ENCODE results near the gene POLR3F. TPM values are rescaled to one million over a fixed set of nuclear protein-coding genes. Genes with fewer than 3 reads are reported as not detected.

POLR3F gene
- total RNA-seq, 4 donors from 2014 or later, result 1.8 to 19.0 (median 6.9) TPM

DNA sequence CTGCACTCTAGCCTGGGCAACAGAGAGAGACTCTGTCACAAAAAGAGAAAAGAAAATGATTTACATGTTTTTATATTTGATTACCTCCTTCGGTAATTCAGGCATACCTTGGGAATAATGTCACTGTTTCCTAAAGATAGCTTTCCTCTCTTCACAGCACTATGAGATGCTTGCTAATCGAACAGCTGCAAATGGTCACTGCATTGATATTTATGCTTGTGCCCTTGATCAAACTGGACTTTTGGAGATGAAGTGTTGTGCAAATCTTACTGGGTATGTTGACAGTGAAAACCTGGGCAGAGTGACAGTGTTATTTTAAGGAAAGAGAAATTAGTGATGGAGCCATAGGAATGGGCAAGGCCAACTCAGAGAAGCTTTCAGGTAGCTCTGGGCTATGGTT lies 60.1 kb downstream of the POLR3F start:
- TF ChIP-seq POLR2A (IDR thresholded peaks at IDR 0.05), result no peak
- TF ChIP-seq, protein P1, sequence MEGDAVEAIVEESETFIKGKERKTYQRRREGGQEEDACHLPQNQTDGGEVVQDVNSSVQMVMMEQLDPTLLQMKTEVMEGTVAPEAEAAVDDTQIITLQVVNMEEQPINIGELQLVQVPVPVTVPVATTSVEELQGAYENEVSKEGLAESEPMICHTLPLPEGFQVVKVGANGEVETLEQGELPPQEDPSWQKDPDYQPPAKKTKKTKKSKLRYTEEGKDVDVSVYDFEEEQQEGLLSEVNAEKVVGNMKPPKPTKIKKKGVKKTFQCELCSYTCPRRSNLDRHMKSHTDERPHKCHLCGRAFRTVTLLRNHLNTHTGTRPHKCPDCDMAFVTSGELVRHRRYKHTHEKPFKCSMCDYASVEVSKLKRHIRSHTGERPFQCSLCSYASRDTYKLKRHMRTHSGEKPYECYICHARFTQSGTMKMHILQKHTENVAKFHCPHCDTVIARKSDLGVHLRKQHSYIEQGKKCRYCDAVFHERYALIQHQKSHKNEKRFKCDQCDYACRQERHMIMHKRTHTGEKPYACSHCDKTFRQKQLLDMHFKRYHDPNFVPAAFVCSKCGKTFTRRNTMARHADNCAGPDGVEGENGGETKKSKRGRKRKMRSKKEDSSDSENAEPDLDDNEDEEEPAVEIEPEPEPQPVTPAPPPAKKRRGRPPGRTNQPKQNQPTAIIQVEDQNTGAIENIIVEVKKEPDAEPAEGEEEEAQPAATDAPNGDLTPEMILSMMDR (IDR thresholded peaks at IDR 0.05), result no peak
- Histone ChIP-seq H3K36me3 (no peaks in the 10 kb centered on the region), H3K4me1 (no peaks in the 10 kb centered on the region), H3K27me3 (no peaks in the 10 kb centered on the region), H3K4me3 (no peak overlapping the region), H3K9me3 (no peaks in the 10 kb centered on the region), H3K27ac (no peak overlapping the region)
- intact Hi-C loops (cut with DNase I; ENCODE audit: low total_unique reads), result no loop called here
- DNase-seq, result no peak

DNA sequence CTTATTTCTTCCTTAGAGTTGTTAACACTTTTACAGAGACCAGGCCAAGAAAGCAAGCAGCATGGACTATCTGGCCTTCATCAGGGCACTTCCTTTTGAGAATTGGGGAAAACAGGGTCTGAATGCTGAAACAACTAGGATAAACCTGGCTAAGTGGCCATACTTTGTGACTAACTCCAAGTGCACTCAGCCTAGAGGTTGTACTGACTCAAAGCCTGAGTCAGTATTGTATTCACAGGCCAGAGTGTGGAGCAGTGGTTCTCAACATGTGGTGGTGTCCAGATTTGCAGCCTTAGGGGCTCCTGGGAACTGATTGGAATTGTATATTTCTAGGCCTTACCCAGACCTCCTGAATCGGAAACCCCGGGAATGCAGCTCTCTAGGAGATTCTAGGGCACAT lies 60.6 kb downstream of the POLR3F start:
- no peaks in the 10 kb centered on the region for H3K4me1 ChIP-seq
- H3K9me3 ChIP-seq, result no peaks in the 10 kb centered on the region
- DNase-seq, result no peak
- TF ChIP-seq POLR2A (IDR thresholded peaks at IDR 0.05), result no peak
- TF ChIP-seq, protein P1 (IDR thresholded peaks at IDR 0.05), result no peak
- no peaks in the 10 kb centered on the region for H3K36me3 ChIP-seq
- no peak overlapping the region for H3K4me3 ChIP-seq
- H3K27me3 ChIP-seq, result no peaks in the 10 kb centered on the region
- intact Hi-C loops (cut with DNase I; ENCODE audit: low total_unique reads), result no loop called here
- no peak overlapping the region for H3K27ac ChIP-seq

DNA sequence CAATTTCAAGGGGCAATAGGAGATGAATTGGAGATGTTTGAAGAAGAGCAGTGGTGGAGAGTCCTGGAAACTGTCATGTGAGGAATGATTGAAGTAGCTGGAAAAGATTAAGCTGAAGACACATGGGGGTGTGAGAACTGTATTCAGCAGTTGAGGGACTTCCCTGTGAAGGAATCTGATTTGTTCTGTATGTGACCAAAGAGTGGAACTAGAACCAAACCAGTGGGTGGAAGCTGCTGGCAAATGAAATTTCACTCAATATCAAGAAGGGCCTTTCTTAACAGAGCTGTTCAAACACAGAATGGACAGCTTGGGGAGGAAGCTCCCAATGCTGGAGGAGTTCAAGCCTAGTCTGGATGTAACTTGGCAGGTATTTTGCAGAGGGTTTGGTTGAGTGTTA lies 61.9 kb downstream of the POLR3F start:
- no peaks in the 10 kb centered on the region for H3K27me3 ChIP-seq
- intact Hi-C loops (cut with DNase I; ENCODE audit: low total_unique reads), result no loop called here
- no peak for DNase-seq
- no peak overlapping the region for H3K27ac ChIP-seq
- H3K4me1 ChIP-seq, result no peaks in the 10 kb centered on the region
- H3K36me3 ChIP-seq, result no peaks in the 10 kb centered on the region
- H3K4me3 ChIP-seq, result no peak overlapping the region
- TF ChIP-seq, protein P1 (IDR thresholded peaks at IDR 0.05), result no peak
- TF ChIP-seq POLR2A (IDR thresholded peaks at IDR 0.05), result no peak
- H3K9me3 ChIP-seq, result no peaks in the 10 kb centered on the region

DNA sequence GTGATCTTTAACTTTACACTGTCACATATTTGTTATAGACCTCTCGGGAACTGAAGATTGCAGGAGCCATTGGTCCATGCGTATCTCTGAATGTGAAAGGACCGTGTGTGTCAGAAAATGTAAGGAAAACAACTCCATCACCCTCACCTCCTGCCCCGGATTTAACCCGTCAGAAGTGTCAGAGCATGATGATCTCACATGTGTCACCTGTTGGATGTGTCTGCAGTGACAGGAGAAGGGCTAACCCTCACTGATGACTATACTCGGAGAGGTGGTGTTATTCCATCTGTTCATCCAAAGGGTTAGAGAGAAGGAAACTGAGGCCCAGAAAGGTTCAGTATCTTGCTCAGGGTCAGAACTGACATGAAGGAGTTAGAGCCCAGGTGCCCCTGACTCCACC lies 65.4 kb downstream of the POLR3F start:
- Histone ChIP-seq H3K4me1 (no peaks in the 10 kb centered on the region), H3K27me3 (no peaks in the 10 kb centered on the region), H3K9me3 (no peaks in the 10 kb centered on the region), H3K27ac (no peak overlapping the region), H3K4me3 (no peak overlapping the region), H3K36me3 (no peaks in the 10 kb centered on the region)
- TF ChIP-seq, protein P1 (IDR thresholded peaks at IDR 0.05), result no peak
- no peak for TF ChIP-seq POLR2A (IDR thresholded peaks at IDR 0.05)
- intact Hi-C loops (cut with DNase I; ENCODE audit: low total_unique reads), result no loop called here
- DNase-seq, result no peak

DNA sequence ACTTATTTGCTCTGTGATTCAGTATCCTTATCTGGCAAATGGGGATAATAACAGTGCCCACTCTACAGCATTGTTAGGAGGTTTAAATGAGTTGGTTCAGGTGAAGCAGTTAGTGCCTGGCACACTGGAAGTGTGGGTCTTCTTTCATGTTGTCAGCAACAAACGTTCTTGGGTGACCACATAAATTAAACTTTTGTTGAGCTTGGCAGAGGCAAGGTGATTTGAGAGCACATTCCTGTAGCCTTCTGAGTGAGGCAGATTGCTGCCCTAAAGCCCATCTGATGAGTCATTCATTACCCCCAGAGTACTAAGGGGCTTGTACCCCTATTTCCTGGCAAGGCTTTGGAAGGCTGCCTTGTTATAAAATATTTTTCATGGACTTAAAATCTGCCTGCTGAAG lies 66.3 kb downstream of the POLR3F start:
- intact Hi-C loops (cut with DNase I; ENCODE audit: low total_unique reads), result no loop called here
- no peaks in the 10 kb centered on the region for H3K9me3 ChIP-seq
- TF ChIP-seq POLR2A (IDR thresholded peaks at IDR 0.05), result no peak
- TF ChIP-seq, protein P1 (IDR thresholded peaks at IDR 0.05), result no peak
- H3K27me3 ChIP-seq, result no peaks in the 10 kb centered on the region
- no peak overlapping the region for H3K4me3 ChIP-seq
- no peak for DNase-seq
- no peaks in the 10 kb centered on the region for H3K4me1 ChIP-seq
- H3K27ac ChIP-seq, result no peak overlapping the region
- no peaks in the 10 kb centered on the region for H3K36me3 ChIP-seq

Measured in uterus (tissue), 4 donors.